WTC11 (cell line): Measurements from ENCODE around the gene SLC25A17. TPM values are rescaled to one million over a fixed set of nuclear protein-coding genes. Genes with fewer than 3 reads are reported as not detected.
A peak's percentile ranks its signal among the peaks of the same experiment; 100 is the strongest.

Source experiments
- ATAC-seq: fragments of 200-7000 bp; cut with Tn5 transposase; 2 replicates; pipeline ENCODE4 v1.10.0; 2021; ENCODE audit warnings: mild to moderate bottlenecking, moderate library complexity
- CTCF ChIA-PET: fragments of 300-600 bp; sonication (Branson Sonifier 250); formaldehyde crosslinking; loops from one replicate; lab custom pipeline; 2021; ENCODE audit warnings: antibody characterized with exemption; lab: Charles Lee
- POLR2A ChIA-PET: fragments of 350-600 bp; sonication (Branson Sonifier 250); formaldehyde crosslinking; loops from one replicate; lab custom pipeline; 2021; ENCODE audit warnings: antibody characterized with exemption; lab: Charles Lee
- DNase-seq: peaks from one replicate; pipeline ENCODE4 v3.0.0; 2021; ENCODE audit warnings: low spot score
- H3K27ac Mint-ChIP-seq: 2 replicates; pipeline ENCODE4 v1.8.0; 2021; ENCODE audit warnings: mixed read lengths
- H3K27me3 Mint-ChIP-seq: 2 replicates; pipeline ENCODE4 v1.8.0; 2021; ENCODE audit warnings: low read depth, mild to moderate bottlenecking, moderate library complexity, mixed read lengths
- H3K36me3 Mint-ChIP-seq: 2 replicates; pipeline ENCODE4 v1.8.0; 2021; ENCODE audit warnings: mixed read lengths
- H3K4me1 Mint-ChIP-seq: 2 replicates; pipeline ENCODE4 v1.8.0; 2022; ENCODE audit warnings: mixed read lengths
- H3K4me3 Mint-ChIP-seq: 2 replicates; pipeline ENCODE4 v1.8.0; 2021; ENCODE audit warnings: mild to moderate bottlenecking, moderate library complexity, mixed read lengths
- H3K9me3 Mint-ChIP-seq: 2 replicates; pipeline ENCODE4 v1.8.0; 2021; ENCODE audit warnings: mixed read lengths
- CREM ChIP-seq: sonication (generic); formaldehyde crosslinking; IDR thresholded peaks from 2 replicates; pipeline ENCODE4 v1.8.1; 2022; ENCODE audit warnings: mild to moderate bottlenecking, missing genetic modification reagents, moderate library complexity
- KAT7 ChIP-seq: sonication (generic); formaldehyde crosslinking; IDR thresholded peaks from 2 replicates; pipeline ENCODE4 v1.8.1; 2023; ENCODE audit warnings: missing genetic modification reagents, mild to moderate bottlenecking, borderline replicate concordance
- OVOL2 ChIP-seq: fragments of 250-450 bp; sonication (Bioruptor Pico); IDR thresholded peaks from 2 replicates; pipeline ENCODE4 v1.9.0; 2021; ENCODE audit warnings: mild to moderate bottlenecking, borderline replicate concordance
- RORB ChIP-seq: fragments of 250-450 bp; sonication (Bioruptor Pico); IDR thresholded peaks from 2 replicates; pipeline ENCODE4 v1.9.0; 2021; ENCODE audit warnings: mild to moderate bottlenecking
- SMAD3 ChIP-seq: sonication (generic); formaldehyde crosslinking; IDR thresholded peaks from 2 replicates; pipeline ENCODE4 v1.8.0; 2022; ENCODE audit warnings: missing genetic modification reagents, mild to moderate bottlenecking, borderline replicate concordance
- SMAD4 ChIP-seq: sonication (generic); formaldehyde crosslinking; IDR thresholded peaks from 2 replicates; pipeline ENCODE4 v1.8.0; 2022; ENCODE audit warnings: mild to moderate bottlenecking, missing genetic modification reagents
- SOX15 ChIP-seq: fragments of 250-450 bp; sonication (Bioruptor Pico); IDR thresholded peaks from 2 replicates; pipeline ENCODE4 v1.9.0; 2021; ENCODE audit warnings: mild to moderate bottlenecking
- SP1 ChIP-seq: sonication (generic); formaldehyde crosslinking; conservative IDR thresholded peaks from 2 replicates; pipeline ENCODE4 v1.8.1; 2022; ENCODE audit warnings: missing genetic modification reagents
- ZNF396 ChIP-seq: fragments of 250-450 bp; sonication (Bioruptor Pico); IDR thresholded peaks from 2 replicates; pipeline ENCODE4 v1.8.0; 2021; ENCODE audit warnings: mild to moderate bottlenecking, moderate library complexity, borderline replicate concordance
- total RNA-seq: library from RNA; stranded (reverse); gene quantifications from 3 replicates; pipeline ENCODE4 v1.2.3, GENCODE V29; 2021
- TF ChIP-seq, protein P1 (sequence below): fragments of 250-450 bp; sonication (Bioruptor Pico); conservative IDR thresholded peaks from 2 replicates; pipeline ENCODE4 v1.9.0; 2021; ENCODE audit warnings: mild to moderate bottlenecking
- TF ChIP-seq, protein P2 (sequence below): fragments of 250-450 bp; sonication (Bioruptor Pico); IDR thresholded peaks from 2 replicates; pipeline ENCODE4 v1.8.0; 2021; ENCODE audit warnings: mild to moderate bottlenecking
- TF ChIP-seq, protein P3 (sequence below): sonication (generic); formaldehyde crosslinking; IDR thresholded peaks from 2 replicates; pipeline ENCODE4 v1.8.1; 2023; ENCODE audit warnings: mild to moderate bottlenecking, missing genetic modification reagents
- TF ChIP-seq, protein P4 (sequence below): fragments of 250-450 bp; sonication (Bioruptor Pico); IDR thresholded peaks from 2 replicates; pipeline ENCODE4 v1.9.0; 2021; ENCODE audit warnings: mild to moderate bottlenecking, borderline replicate concordance
- TF ChIP-seq, protein P5 (sequence below): sonication (generic); formaldehyde crosslinking; IDR thresholded peaks from 2 replicates; pipeline ENCODE4 v1.8.1; 2023; ENCODE audit warnings: mild to moderate bottlenecking, missing genetic modification reagents, moderate library complexity
- TF ChIP-seq, protein P6 (sequence below): sonication (generic); formaldehyde crosslinking; IDR thresholded peaks from 2 replicates; pipeline ENCODE4 v1.8.0; 2023; ENCODE audit warnings: missing genetic modification reagents
- TF ChIP-seq, protein P7 (sequence below): sonication (generic); formaldehyde crosslinking; IDR thresholded peaks from 2 replicates; pipeline ENCODE4 v1.8.0; 2022; ENCODE audit warnings: mild to moderate bottlenecking, missing genetic modification reagents
- TF ChIP-seq, protein P8 (sequence below): sonication (generic); formaldehyde crosslinking; IDR thresholded peaks from 2 replicates; pipeline ENCODE4 v1.8.1; 2022; ENCODE audit warnings: low read depth, missing genetic modification reagents, borderline replicate concordance

The SLC25A17 gene
- total RNA-seq, 1 experiment from 2014 or later, result 29.6 TPM

DNA sequence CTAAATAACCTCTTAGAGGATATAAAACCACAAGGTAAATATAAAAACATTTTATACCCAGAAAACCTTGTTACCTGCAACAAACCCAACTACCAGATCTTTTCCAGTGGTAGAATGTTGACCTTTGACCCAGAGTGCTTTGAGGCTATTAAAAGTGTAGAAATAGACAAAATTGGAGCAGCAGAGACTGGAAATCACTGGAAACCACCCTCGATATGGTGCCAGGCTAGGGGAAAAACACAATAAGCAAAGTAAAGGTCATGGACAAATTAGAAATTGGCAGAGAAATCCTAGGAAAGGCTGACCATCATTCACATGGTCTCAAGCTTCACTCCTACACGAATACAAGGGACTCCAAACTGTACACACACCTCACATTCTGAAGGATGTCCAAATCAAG is 26.7 kb downstream of the SLC25A17 start (continued):
- no peak for TF ChIP-seq SP1 (CRISPR knock-in tag)

DNA sequence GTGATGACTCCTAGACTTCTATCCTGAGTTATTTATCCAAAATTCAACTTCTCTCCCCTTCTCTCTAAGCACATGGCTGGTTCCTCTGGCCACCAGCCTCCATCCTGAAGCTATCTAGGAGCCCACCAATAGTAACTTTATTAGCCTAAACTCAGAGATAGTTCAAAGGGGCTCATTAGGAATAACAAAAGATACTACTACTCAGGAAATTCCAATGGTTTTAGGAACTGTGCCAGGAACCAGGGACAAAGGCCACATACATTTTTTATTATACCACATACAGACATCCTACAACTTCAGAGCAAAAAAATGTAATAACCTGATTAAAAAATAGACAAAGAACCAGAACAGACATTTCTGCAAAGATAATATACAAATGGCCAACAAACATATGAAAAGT is 27.9 kb downstream of the SLC25A17 start:
- peaks cover 30% of the 10 kb centered on the region for H3K36me3 Mint-ChIP-seq
- H3K27ac Mint-ChIP-seq, result no peak overlapping the region
- POLR2A ChIA-PET, result no interaction called here
- no peaks in the 10 kb centered on the region for H3K9me3 Mint-ChIP-seq
- CTCF ChIA-PET, result no interaction called here
- ATAC-seq, result no peak
- H3K27me3 Mint-ChIP-seq, result no peaks in the 10 kb centered on the region
- peaks cover 11% of the 10 kb centered on the region for H3K4me1 Mint-ChIP-seq
- no peak overlapping the region for H3K4me3 Mint-ChIP-seq
- TF ChIP-seq, protein P1, sequence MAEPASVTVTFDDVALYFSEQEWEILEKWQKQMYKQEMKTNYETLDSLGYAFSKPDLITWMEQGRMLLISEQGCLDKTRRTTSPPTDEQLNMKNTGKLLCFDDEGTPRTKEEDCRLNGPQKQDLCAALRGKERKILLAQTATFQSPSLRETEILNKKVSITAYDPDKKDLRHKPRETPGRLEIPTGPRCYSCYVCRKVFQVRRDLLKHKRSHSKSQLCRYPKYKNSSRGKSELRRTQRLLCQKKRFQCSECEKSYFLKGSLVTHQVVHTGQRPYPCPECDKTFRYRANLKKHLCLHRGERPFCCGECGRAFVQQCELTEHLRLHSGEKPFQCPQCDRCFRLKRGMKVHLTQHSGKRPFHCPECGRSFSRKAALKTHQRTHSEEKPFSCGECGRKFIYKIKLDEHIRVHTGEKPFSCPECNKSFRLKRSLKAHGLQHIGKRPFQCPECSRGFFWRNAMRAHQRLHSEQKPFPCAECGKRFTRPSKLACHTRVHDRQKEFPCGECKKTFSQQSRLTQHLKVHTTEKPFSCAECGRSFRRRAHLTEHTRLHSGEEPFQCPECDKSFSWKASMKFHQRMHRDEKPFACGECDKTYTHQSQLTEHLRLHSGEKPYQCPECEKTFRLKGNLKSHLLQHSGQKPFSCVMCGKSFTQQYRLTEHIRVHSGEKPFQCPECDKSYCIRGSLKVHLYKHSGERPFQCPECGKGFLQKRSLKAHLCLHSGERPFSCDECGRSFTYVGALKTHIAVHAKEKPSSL (CRISPR knock-in tag), result no peak
- TF ChIP-seq, all 79 proteins: peak for 0
- DNase-seq, result no peak

DNA sequence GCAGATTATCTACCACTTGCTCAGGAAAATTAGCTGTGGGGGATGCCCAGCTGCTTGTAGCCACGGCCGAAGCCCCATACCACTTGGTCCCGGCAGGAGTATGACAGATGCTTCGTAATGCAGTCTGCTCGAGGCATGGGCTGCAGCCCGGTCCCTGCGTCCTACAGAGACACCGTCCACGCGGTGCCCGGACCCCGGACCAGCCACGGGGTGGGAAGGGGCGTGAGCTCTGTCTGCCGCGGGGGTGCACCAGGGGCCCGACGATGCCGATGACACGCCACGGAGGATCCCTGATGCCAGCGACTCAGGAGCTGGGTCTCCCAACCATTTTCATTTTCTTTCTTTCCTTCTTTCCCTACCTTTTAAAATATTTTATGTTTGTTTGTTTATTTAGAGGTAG is 30.0 kb downstream of the SLC25A17 start:
- CTCF ChIA-PET, result no interaction called here
- Mint-ChIP-seq H3K27ac (peak overlapping the region; percentile 29; the same call in 1 of the 2 replicates), H3K27me3 (no peaks in the 10 kb centered on the region), H3K36me3 (peaks cover 31% of the 10 kb centered on the region), H3K4me1 (peaks cover 11% of the 10 kb centered on the region), H3K9me3 (no peaks in the 10 kb centered on the region), H3K4me3 (no peak overlapping the region)
- POLR2A ChIA-PET, result no interaction called here
- ATAC-seq, result no peak
- no peak for DNase-seq
- no peak for TF ChIP-seq SMAD4 (CRISPR knock-in tag)
- no peak for TF ChIP-seq SOX15 (CRISPR knock-in tag)
- TF ChIP-seq, protein P2, sequence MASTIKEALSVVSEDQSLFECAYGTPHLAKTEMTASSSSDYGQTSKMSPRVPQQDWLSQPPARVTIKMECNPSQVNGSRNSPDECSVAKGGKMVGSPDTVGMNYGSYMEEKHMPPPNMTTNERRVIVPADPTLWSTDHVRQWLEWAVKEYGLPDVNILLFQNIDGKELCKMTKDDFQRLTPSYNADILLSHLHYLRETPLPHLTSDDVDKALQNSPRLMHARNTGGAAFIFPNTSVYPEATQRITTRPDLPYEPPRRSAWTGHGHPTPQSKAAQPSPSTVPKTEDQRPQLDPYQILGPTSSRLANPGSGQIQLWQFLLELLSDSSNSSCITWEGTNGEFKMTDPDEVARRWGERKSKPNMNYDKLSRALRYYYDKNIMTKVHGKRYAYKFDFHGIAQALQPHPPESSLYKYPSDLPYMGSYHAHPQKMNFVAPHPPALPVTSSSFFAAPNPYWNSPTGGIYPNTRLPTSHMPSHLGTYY (CRISPR knock-in tag), result no peak
- TF ChIP-seq CREM (CRISPR knock-in tag), result no peak
- no peak for TF ChIP-seq ZNF396 (CRISPR knock-in tag)
- TF ChIP-seq, protein P3, sequence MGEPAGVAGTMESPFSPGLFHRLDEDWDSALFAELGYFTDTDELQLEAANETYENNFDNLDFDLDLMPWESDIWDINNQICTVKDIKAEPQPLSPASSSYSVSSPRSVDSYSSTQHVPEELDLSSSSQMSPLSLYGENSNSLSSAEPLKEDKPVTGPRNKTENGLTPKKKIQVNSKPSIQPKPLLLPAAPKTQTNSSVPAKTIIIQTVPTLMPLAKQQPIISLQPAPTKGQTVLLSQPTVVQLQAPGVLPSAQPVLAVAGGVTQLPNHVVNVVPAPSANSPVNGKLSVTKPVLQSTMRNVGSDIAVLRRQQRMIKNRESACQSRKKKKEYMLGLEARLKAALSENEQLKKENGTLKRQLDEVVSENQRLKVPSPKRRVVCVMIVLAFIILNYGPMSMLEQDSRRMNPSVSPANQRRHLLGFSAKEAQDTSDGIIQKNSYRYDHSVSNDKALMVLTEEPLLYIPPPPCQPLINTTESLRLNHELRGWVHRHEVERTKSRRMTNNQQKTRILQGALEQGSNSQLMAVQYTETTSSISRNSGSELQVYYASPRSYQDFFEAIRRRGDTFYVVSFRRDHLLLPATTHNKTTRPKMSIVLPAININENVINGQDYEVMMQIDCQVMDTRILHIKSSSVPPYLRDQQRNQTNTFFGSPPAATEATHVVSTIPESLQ (CRISPR knock-in tag), result no peak
- TF ChIP-seq, protein P4, sequence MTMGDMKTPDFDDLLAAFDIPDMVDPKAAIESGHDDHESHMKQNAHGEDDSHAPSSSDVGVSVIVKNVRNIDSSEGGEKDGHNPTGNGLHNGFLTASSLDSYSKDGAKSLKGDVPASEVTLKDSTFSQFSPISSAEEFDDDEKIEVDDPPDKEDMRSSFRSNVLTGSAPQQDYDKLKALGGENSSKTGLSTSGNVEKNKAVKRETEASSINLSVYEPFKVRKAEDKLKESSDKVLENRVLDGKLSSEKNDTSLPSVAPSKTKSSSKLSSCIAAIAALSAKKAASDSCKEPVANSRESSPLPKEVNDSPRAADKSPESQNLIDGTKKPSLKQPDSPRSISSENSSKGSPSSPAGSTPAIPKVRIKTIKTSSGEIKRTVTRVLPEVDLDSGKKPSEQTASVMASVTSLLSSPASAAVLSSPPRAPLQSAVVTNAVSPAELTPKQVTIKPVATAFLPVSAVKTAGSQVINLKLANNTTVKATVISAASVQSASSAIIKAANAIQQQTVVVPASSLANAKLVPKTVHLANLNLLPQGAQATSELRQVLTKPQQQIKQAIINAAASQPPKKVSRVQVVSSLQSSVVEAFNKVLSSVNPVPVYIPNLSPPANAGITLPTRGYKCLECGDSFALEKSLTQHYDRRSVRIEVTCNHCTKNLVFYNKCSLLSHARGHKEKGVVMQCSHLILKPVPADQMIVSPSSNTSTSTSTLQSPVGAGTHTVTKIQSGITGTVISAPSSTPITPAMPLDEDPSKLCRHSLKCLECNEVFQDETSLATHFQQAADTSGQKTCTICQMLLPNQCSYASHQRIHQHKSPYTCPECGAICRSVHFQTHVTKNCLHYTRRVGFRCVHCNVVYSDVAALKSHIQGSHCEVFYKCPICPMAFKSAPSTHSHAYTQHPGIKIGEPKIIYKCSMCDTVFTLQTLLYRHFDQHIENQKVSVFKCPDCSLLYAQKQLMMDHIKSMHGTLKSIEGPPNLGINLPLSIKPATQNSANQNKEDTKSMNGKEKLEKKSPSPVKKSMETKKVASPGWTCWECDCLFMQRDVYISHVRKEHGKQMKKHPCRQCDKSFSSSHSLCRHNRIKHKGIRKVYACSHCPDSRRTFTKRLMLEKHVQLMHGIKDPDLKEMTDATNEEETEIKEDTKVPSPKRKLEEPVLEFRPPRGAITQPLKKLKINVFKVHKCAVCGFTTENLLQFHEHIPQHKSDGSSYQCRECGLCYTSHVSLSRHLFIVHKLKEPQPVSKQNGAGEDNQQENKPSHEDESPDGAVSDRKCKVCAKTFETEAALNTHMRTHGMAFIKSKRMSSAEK (CRISPR knock-in tag), result no peak
- TF ChIP-seq, protein P5, sequence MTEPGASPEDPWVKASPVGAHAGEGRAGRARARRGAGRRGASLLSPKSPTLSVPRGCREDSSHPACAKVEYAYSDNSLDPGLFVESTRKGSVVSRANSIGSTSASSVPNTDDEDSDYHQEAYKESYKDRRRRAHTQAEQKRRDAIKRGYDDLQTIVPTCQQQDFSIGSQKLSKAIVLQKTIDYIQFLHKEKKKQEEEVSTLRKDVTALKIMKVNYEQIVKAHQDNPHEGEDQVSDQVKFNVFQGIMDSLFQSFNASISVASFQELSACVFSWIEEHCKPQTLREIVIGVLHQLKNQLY (CRISPR knock-in tag), result no peak
- TF ChIP-seq, protein P6, sequence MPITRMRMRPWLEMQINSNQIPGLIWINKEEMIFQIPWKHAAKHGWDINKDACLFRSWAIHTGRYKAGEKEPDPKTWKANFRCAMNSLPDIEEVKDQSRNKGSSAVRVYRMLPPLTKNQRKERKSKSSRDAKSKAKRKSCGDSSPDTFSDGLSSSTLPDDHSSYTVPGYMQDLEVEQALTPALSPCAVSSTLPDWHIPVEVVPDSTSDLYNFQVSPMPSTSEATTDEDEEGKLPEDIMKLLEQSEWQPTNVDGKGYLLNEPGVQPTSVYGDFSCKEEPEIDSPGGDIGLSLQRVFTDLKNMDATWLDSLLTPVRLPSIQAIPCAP, result no peak
- TF ChIP-seq, protein P7, sequence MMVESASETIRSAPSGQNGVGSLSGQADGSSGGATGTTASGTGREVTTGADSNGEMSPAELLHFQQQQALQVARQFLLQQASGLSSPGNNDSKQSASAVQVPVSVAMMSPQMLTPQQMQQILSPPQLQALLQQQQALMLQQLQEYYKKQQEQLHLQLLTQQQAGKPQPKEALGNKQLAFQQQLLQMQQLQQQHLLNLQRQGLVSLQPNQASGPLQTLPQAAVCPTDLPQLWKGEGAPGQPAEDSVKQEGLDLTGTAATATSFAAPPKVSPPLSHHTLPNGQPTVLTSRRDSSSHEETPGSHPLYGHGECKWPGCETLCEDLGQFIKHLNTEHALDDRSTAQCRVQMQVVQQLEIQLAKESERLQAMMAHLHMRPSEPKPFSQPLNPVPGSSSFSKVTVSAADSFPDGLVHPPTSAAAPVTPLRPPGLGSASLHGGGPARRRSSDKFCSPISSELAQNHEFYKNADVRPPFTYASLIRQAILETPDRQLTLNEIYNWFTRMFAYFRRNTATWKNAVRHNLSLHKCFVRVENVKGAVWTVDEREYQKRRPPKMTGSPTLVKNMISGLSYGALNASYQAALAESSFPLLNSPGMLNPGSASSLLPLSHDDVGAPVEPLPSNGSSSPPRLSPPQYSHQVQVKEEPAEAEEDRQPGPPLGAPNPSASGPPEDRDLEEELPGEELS (CRISPR knock-in tag), result no peak
- no peak for TF ChIP-seq OVOL2 (CRISPR knock-in tag)
- TF ChIP-seq, protein P8, sequence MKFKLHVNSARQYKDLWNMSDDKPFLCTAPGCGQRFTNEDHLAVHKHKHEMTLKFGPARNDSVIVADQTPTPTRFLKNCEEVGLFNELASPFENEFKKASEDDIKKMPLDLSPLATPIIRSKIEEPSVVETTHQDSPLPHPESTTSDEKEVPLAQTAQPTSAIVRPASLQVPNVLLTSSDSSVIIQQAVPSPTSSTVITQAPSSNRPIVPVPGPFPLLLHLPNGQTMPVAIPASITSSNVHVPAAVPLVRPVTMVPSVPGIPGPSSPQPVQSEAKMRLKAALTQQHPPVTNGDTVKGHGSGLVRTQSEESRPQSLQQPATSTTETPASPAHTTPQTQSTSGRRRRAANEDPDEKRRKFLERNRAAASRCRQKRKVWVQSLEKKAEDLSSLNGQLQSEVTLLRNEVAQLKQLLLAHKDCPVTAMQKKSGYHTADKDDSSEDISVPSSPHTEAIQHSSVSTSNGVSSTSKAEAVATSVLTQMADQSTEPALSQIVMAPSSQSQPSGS (CRISPR knock-in tag), result no peak
- TF ChIP-seq RORB, result no peak
- TF ChIP-seq KAT7, result no peak
- TF ChIP-seq SMAD3 (CRISPR knock-in tag), result no peak
